Measurements from ENCODE around the gene LCN9.

LCN9 gene

GRCh38 chr9:135690836-135691570 is 27.9 kb downstream of the LCN9 start:
- Histone ChIP-seq H3K9ac (ENCODE audit: low read length) (no peak overlapping the region), H3K27ac (ENCODE audit: low read depth, low read length) (no peak overlapping the region), H3K36me3 (ENCODE audit: control insufficient read depth, insufficient read depth, low read length) (no peaks in the 10 kb centered on the region), H3K27me3 (ENCODE audit: control insufficient read depth, insufficient read depth, low read length) (no peaks in the 10 kb centered on the region), H3K4me3 (ENCODE audit: low read depth, low read length) (no peak overlapping the region), H3K4me1 (ENCODE audit: control insufficient read depth, insufficient read depth, low read length) (no peaks in the 10 kb centered on the region), H3K9me3 (ENCODE audit: control insufficient read depth, insufficient read depth, low read depth, low read length) (no peaks in the 10 kb centered on the region)

- Histone ChIP-seq H3K27ac (ENCODE audit: low read depth, low read length) (no peak overlapping the region), H3K9me3 (ENCODE audit: control insufficient read depth, insufficient read depth, low read depth, low read length) (no peaks in the 10 kb centered on the region), H3K4me3 (ENCODE audit: low read depth, low read length) (no peak overlapping the region), H3K9ac (ENCODE audit: low read length) (no peak overlapping the region), H3K4me1 (ENCODE audit: control insufficient read depth, insufficient read depth, low read length) (no peaks in the 10 kb centered on the region), H3K36me3 (ENCODE audit: control insufficient read depth, insufficient read depth, low read length) (no peaks in the 10 kb centered on the region), H3K27me3 (ENCODE audit: control insufficient read depth, insufficient read depth, low read length) (no peaks in the 10 kb centered on the region)
These were observed 29.3 kb downstream of the LCN9 start for GRCh38 chr9:135692410-135692809.

GRCh38 chr9:135693265-135693664 is 30.2 kb downstream of the LCN9 start:
- no peak overlapping the region for H3K4me3 ChIP-seq (ENCODE audit: low read depth, low read length)
- no peaks in the 10 kb centered on the region; the same call in 1 of the 2 replicates for H3K4me1 ChIP-seq (ENCODE audit: control insufficient read depth, insufficient read depth, low read length)
- no peak overlapping the region for H3K27ac ChIP-seq (ENCODE audit: low read depth, low read length)
- no peaks in the 10 kb centered on the region for H3K27me3 ChIP-seq (ENCODE audit: control insufficient read depth, insufficient read depth, low read length)
- H3K36me3 ChIP-seq (ENCODE audit: control insufficient read depth, insufficient read depth, low read length) = no peaks in the 10 kb centered on the region
- no peak overlapping the region for H3K9ac ChIP-seq (ENCODE audit: low read length)
- no peaks in the 10 kb centered on the region for H3K9me3 ChIP-seq (ENCODE audit: control insufficient read depth, insufficient read depth, low read depth, low read length)

- Histone ChIP-seq H3K27me3 (ENCODE audit: control insufficient read depth, insufficient read depth, low read length) (no peaks in the 10 kb centered on the region), H3K36me3 (ENCODE audit: control insufficient read depth, insufficient read depth, low read length) (no peaks in the 10 kb centered on the region), H3K9ac (ENCODE audit: low read length) (no peak overlapping the region), H3K4me1 (ENCODE audit: control insufficient read depth, insufficient read depth, low read length) (no peaks in the 10 kb centered on the region; the same call in 1 of the 2 replicates), H3K4me3 (ENCODE audit: low read depth, low read length) (no peak overlapping the region), H3K27ac (ENCODE audit: low read depth, low read length) (no peak overlapping the region), H3K9me3 (ENCODE audit: control insufficient read depth, insufficient read depth, low read depth, low read length) (no peaks in the 10 kb centered on the region)
These were observed 30.7 kb downstream of the LCN9 start for GRCh38 chr9:135693771-135694170.

GRCh38 chr9:135694414-135694813 is 31.3 kb downstream of the LCN9 start:
- H3K4me1 ChIP-seq (ENCODE audit: control insufficient read depth, insufficient read depth, low read length) = no peaks in the 10 kb centered on the region; the same call in 1 of the 2 replicates
- no peak overlapping the region for H3K9ac ChIP-seq (ENCODE audit: low read length)
- no peaks in the 10 kb centered on the region for H3K9me3 ChIP-seq (ENCODE audit: control insufficient read depth, insufficient read depth, low read depth, low read length)
- H3K27ac ChIP-seq (ENCODE audit: low read depth, low read length) = no peak overlapping the region
- no peak overlapping the region for H3K4me3 ChIP-seq (ENCODE audit: low read depth, low read length)
- H3K27me3 ChIP-seq (ENCODE audit: control insufficient read depth, insufficient read depth, low read length) = no peaks in the 10 kb centered on the region
- no peaks in the 10 kb centered on the region for H3K36me3 ChIP-seq (ENCODE audit: control insufficient read depth, insufficient read depth, low read length)

- H3K27ac ChIP-seq (ENCODE audit: low read depth, low read length) = no peak overlapping the region
- no peaks in the 10 kb centered on the region; the same call in 1 of the 2 replicates for H3K27me3 ChIP-seq (ENCODE audit: control insufficient read depth, insufficient read depth, low read length)
- no peak overlapping the region for H3K9ac ChIP-seq (ENCODE audit: low read length)
- no peaks in the 10 kb centered on the region for H3K9me3 ChIP-seq (ENCODE audit: control insufficient read depth, insufficient read depth, low read depth, low read length)
- no peaks in the 10 kb centered on the region; the same call in 1 of the 2 replicates for H3K4me1 ChIP-seq (ENCODE audit: control insufficient read depth, insufficient read depth, low read length)
- H3K36me3 ChIP-seq (ENCODE audit: control insufficient read depth, insufficient read depth, low read length) = no peaks in the 10 kb centered on the region
- H3K4me3 ChIP-seq (ENCODE audit: low read depth, low read length) = no peak overlapping the region
These were observed 31.9 kb downstream of the LCN9 start for GRCh38 chr9:135695036-135695435.

- no peak overlapping the region for H3K9ac ChIP-seq (ENCODE audit: low read length)
- no peaks in the 10 kb centered on the region; the same call in 1 of the 2 replicates for H3K27me3 ChIP-seq (ENCODE audit: control insufficient read depth, insufficient read depth, low read length)
- no peaks in the 10 kb centered on the region for H3K36me3 ChIP-seq (ENCODE audit: control insufficient read depth, insufficient read depth, low read length)
- H3K4me3 ChIP-seq (ENCODE audit: low read depth, low read length) = no peak overlapping the region
- no peaks in the 10 kb centered on the region for H3K9me3 ChIP-seq (ENCODE audit: control insufficient read depth, insufficient read depth, low read depth, low read length)
- no peaks in the 10 kb centered on the region; the same call in 1 of the 2 replicates for H3K4me1 ChIP-seq (ENCODE audit: control insufficient read depth, insufficient read depth, low read length)
- no peak overlapping the region for H3K27ac ChIP-seq (ENCODE audit: low read depth, low read length)
These were observed 32.5 kb downstream of the LCN9 start for GRCh38 chr9:135695642-135696041.

GRCh38 chr9:135696446-135696845 is 33.3 kb downstream of the LCN9 start:
- Histone ChIP-seq H3K9me3 (ENCODE audit: control insufficient read depth, insufficient read depth, low read depth, low read length) (no peaks in the 10 kb centered on the region), H3K27me3 (ENCODE audit: control insufficient read depth, insufficient read depth, low read length) (peaks cover 6% of the 10 kb centered on the region), H3K27ac (ENCODE audit: low read depth, low read length) (no peak overlapping the region), H3K9ac (ENCODE audit: low read length) (no peak overlapping the region), H3K4me1 (ENCODE audit: control insufficient read depth, insufficient read depth, low read length) (no peaks in the 10 kb centered on the region; the same call in 1 of the 2 replicates), H3K36me3 (ENCODE audit: control insufficient read depth, insufficient read depth, low read length) (no peaks in the 10 kb centered on the region), H3K4me3 (ENCODE audit: low read depth, low read length) (no peak overlapping the region)

- no peak overlapping the region for H3K9ac ChIP-seq (ENCODE audit: low read length)
- no peaks in the 10 kb centered on the region for H3K36me3 ChIP-seq (ENCODE audit: control insufficient read depth, insufficient read depth, low read length)
- H3K9me3 ChIP-seq (ENCODE audit: control insufficient read depth, insufficient read depth, low read depth, low read length) = no peaks in the 10 kb centered on the region
- H3K27me3 ChIP-seq (ENCODE audit: control insufficient read depth, insufficient read depth, low read length) = peaks cover 9% of the 10 kb centered on the region
- H3K4me1 ChIP-seq (ENCODE audit: control insufficient read depth, insufficient read depth, low read length) = no peaks in the 10 kb centered on the region; the same call in 1 of the 2 replicates
- no peak overlapping the region for H3K4me3 ChIP-seq (ENCODE audit: low read depth, low read length)
- H3K27ac ChIP-seq (ENCODE audit: low read depth, low read length) = no peak overlapping the region
These were observed 34.1 kb downstream of the LCN9 start for GRCh38 chr9:135697226-135697625.

- H3K4me1 ChIP-seq (ENCODE audit: control insufficient read depth, insufficient read depth, low read length) = no peaks in the 10 kb centered on the region; the same call in 1 of the 2 replicates
- H3K27ac ChIP-seq (ENCODE audit: low read depth, low read length) = no peak overlapping the region
- no peaks in the 10 kb centered on the region for H3K9me3 ChIP-seq (ENCODE audit: control insufficient read depth, insufficient read depth, low read depth, low read length)
- no peak overlapping the region for H3K9ac ChIP-seq (ENCODE audit: low read length)
- H3K36me3 ChIP-seq (ENCODE audit: control insufficient read depth, insufficient read depth, low read length) = no peaks in the 10 kb centered on the region
- no peak overlapping the region for H3K4me3 ChIP-seq (ENCODE audit: low read depth, low read length)
- peaks cover 19% of the 10 kb centered on the region for H3K27me3 ChIP-seq (ENCODE audit: control insufficient read depth, insufficient read depth, low read length)
These were observed 35.1 kb downstream of the LCN9 start for GRCh38 chr9:135698236-135698635.

GRCh38 chr9:135698767-135699166 is 35.7 kb downstream of the LCN9 start:
- Histone ChIP-seq H3K36me3 (ENCODE audit: control insufficient read depth, insufficient read depth, low read length) (no peaks in the 10 kb centered on the region), H3K4me3 (ENCODE audit: low read depth, low read length) (no peak overlapping the region), H3K4me1 (ENCODE audit: control insufficient read depth, insufficient read depth, low read length) (no peaks in the 10 kb centered on the region; the same call in 1 of the 2 replicates), H3K9ac (ENCODE audit: low read length) (no peak overlapping the region), H3K27ac (ENCODE audit: low read depth, low read length) (no peak overlapping the region), H3K27me3 (ENCODE audit: control insufficient read depth, insufficient read depth, low read length) (peaks cover 24% of the 10 kb centered on the region), H3K9me3 (ENCODE audit: control insufficient read depth, insufficient read depth, low read depth, low read length) (no peaks in the 10 kb centered on the region)
